H1 (cell line): ENCODE measurements around the gene ZNF775. TPM values are rescaled to one million over a fixed set of nuclear protein-coding genes. Genes with fewer than 3 reads are reported as not detected.

ENCODE experiments used
- CTCF ChIA-PET: fragments of 300-600 bp; sonication (Branson Sonifier 250); formaldehyde crosslinking; loops from one replicate; lab custom pipeline; 2021; ENCODE audit not compliant: partially characterized antibody; lab: Charles Lee
- POLR2A ChIA-PET: fragments of 300-600 bp; sonication (Branson Sonifier 250); formaldehyde crosslinking; loops from one replicate; lab custom pipeline; 2021; ENCODE audit warnings: inconsistent platforms; ENCODE audit not compliant: partially characterized antibody; lab: Charles Lee
- DNase-seq, 2 experiments: peaks; one replicate each; pipeline versions ENCODE4 v3.0.0 to v3.0.0-alpha.2; 2010 to 2022; ENCODE audit warnings: low spot score in 2 of 2, low read depth in 1 of 2, mixed read lengths in 1 of 2
- FAIRE-seq: peaks from 2 replicates; lab custom pipeline; 2011; peaks lifted over from hg19 to GRCh38; lab: Jason Lieb, UNC
- H2AFZ ChIP-seq: 2 replicates; pipeline ENCODE4 v1.8.1; 2012; ENCODE audit warnings: low read length, inconsistent platforms
- H2AK5ac ChIP-seq: 2 replicates; pipeline ENCODE4 v1.6.1; 2013; ENCODE audit warnings: low read depth, low read length
- H2BK120ac ChIP-seq: replicated peaks from 2 replicates; pipeline ENCODE3; 2013; ENCODE audit warnings: low read depth, low read length, inconsistent platforms
- H2BK12ac ChIP-seq: 2 replicates; pipeline ENCODE4 v1.6.1; 2013; ENCODE audit warnings: low read depth, low read length
- H2BK15ac ChIP-seq: 2 replicates; pipeline ENCODE4 v1.6.1; 2013; ENCODE audit warnings: low read length
- H2BK20ac ChIP-seq: 2 replicates; pipeline ENCODE4 v1.6.1; 2013; ENCODE audit warnings: low read length
- H2BK5ac ChIP-seq: 2 replicates; pipeline ENCODE4 v1.6.1; 2013; ENCODE audit warnings: low read depth, low read length
- H3K14ac ChIP-seq: 2 replicates; pipeline ENCODE4 v1.6.1; 2013; ENCODE audit warnings: inconsistent platforms; ENCODE audit not compliant: insufficient read length
- H3K18ac ChIP-seq: 2 replicates; pipeline ENCODE4 v1.6.1; 2013; ENCODE audit warnings: low read length; ENCODE audit errors: extremely low read depth
- H3K23ac ChIP-seq: 2 replicates; pipeline ENCODE4 v1.6.1; 2013; ENCODE audit warnings: inconsistent platforms; ENCODE audit not compliant: insufficient read length
- H3K23me2 ChIP-seq: 2 replicates; pipeline ENCODE4 v1.6.1; 2013; ENCODE audit warnings: low read depth, low read length
- H3K27ac ChIP-seq: 2 replicates; pipeline ENCODE4 v1.6.1; 2011; ENCODE audit warnings: low read depth, low read length, inconsistent platforms
- H3K27me3 ChIP-seq, 4 experiments: replicated peaks in 1 of 4; 1 replicate in 1 of 4; 2 replicates in 3 of 4; pipeline versions ENCODE4 v1.6.1 to v1.8.1; 2011 to 2013; ENCODE audit warnings: low read length in 3 of 4, mild to moderate bottlenecking in 3 of 4, inconsistent platforms in 2 of 4, mixed read lengths in 2 of 4, moderate library complexity in 1 of 4; ENCODE audit not compliant: control insufficient read depth in 3 of 4, insufficient read depth in 3 of 4; ENCODE audit errors: extremely low read depth in 1 of 4
- H3K36me3 ChIP-seq, 4 experiments: 2 replicates each; pipeline versions ENCODE4 v1.6.1 to v1.8.1; 2011 to 2013; ENCODE audit warnings: mild to moderate bottlenecking in 4 of 4, low read length in 3 of 4, moderate library complexity in 2 of 4, control low read depth in 1 of 4, inconsistent platforms in 1 of 4; ENCODE audit not compliant: insufficient read depth in 4 of 4, control insufficient read depth in 2 of 4
- H3K4ac ChIP-seq: replicated peaks from 2 replicates; pipeline ENCODE3; 2013; ENCODE audit warnings: low read length, low read depth, mixed read lengths, inconsistent platforms; ENCODE audit not compliant: insufficient read length
- H3K4me1 ChIP-seq, 4 experiments: replicated peaks in 1 of 4; 1 replicate in 1 of 4; 2 replicates in 3 of 4; pipeline versions ENCODE4 v1.6.1 to v1.8.1; 2011 to 2013; ENCODE audit warnings: low read length in 3 of 4, inconsistent platforms in 2 of 4, mixed read lengths in 1 of 4; ENCODE audit not compliant: insufficient read depth in 4 of 4, control insufficient read depth in 3 of 4
- H3K4me2 ChIP-seq, 2 experiments: 2 replicates each; pipeline versions ENCODE4 v1.6.1 to v1.8.1; 2011 to 2013; ENCODE audit warnings: low read depth in 2 of 2, low read length in 2 of 2, control low read depth in 1 of 2, inconsistent platforms in 1 of 2, mild to moderate bottlenecking in 1 of 2; ENCODE audit not compliant: insufficient read depth in 1 of 2
- H3K4me3 ChIP-seq, 4 experiments: fragments of 200-600, 300-600 bp in 1 of 4; sonication (generic), shearing (Covaris generic), sonication (Bioruptor Twin) in 1 of 4; 2 replicates each; pipeline versions ENCODE4 v1.5.1 to v1.8.1; 2011 to 2016; ENCODE audit warnings: low read length in 4 of 4, low read depth in 3 of 4, control low read depth in 2 of 4, inconsistent platforms in 2 of 4, mild to moderate bottlenecking in 2 of 4, mixed read lengths in 1 of 4, moderate library complexity in 1 of 4; ENCODE audit not compliant: insufficient read depth in 2 of 4; ENCODE audit errors: extremely low read depth in 1 of 4
- H3K56ac ChIP-seq: replicated peaks from 2 replicates; pipeline ENCODE3; 2013; ENCODE audit warnings: low read depth, mild to moderate bottlenecking, mixed read lengths, low read length, inconsistent platforms; ENCODE audit not compliant: insufficient read length
- H3K79me1 ChIP-seq: 2 replicates; pipeline ENCODE4 v1.6.1; 2013; ENCODE audit warnings: low read depth, low read length, control low read depth
- H3K79me2 ChIP-seq, 2 experiments: 2 replicates each; pipeline versions ENCODE4 v1.6.1 to v1.8.1; 2012 to 2013; ENCODE audit warnings: low read length in 2 of 2, mild to moderate bottlenecking in 2 of 2, inconsistent platforms in 1 of 2; ENCODE audit not compliant: insufficient read depth in 2 of 2, control insufficient read depth in 1 of 2
- H3K9ac ChIP-seq, 4 experiments: replicated peaks in 1 of 4; 1 replicate in 1 of 4; 2 replicates in 3 of 4; pipeline versions ENCODE4 v1.6.1 to v1.8.1; 2011 to 2013; ENCODE audit warnings: low read depth in 3 of 4, low read length in 3 of 4, control low read depth in 2 of 4, mild to moderate bottlenecking in 2 of 4, moderate library complexity in 2 of 4, inconsistent platforms in 1 of 4; ENCODE audit errors: extremely low read depth in 1 of 4
- H3K9me3 ChIP-seq, 2 experiments: 2 replicates each; pipeline versions ENCODE4 v1.6.1 to v1.8.1; 2012 to 2013; ENCODE audit warnings: mild to moderate bottlenecking in 2 of 2, moderate library complexity in 2 of 2, control low read depth in 1 of 2, inconsistent platforms in 1 of 2, low read depth in 1 of 2, low read length in 1 of 2, mixed read lengths in 1 of 2; ENCODE audit not compliant: insufficient read depth in 2 of 2
- H4K20me1 ChIP-seq, 2 experiments: replicated peaks in 1 of 2; 2 replicates each; pipeline versions ENCODE3 to v1.8.1; 2011 to 2013; ENCODE audit warnings: inconsistent platforms in 2 of 2, low read length in 2 of 2, mild to moderate bottlenecking in 1 of 2; ENCODE audit not compliant: insufficient read depth in 2 of 2, control insufficient read depth in 1 of 2
- H4K5ac ChIP-seq: 2 replicates; pipeline ENCODE4 v1.6.1; 2013; ENCODE audit warnings: low read length, low read depth, mixed read lengths, inconsistent platforms; ENCODE audit not compliant: insufficient read length
- H4K8ac ChIP-seq: 2 replicates; pipeline ENCODE4 v1.8.0; 2013; ENCODE audit warnings: mild to moderate bottlenecking, moderate library complexity, low read length, inconsistent platforms; ENCODE audit not compliant: insufficient read depth; ENCODE audit errors: extremely low read depth
- H4K91ac ChIP-seq: replicated peaks from 2 replicates; pipeline ENCODE3; 2013; ENCODE audit warnings: low read length, mixed read lengths, inconsistent platforms; ENCODE audit not compliant: insufficient read length
- BACH1 ChIP-seq: IDR thresholded peaks from 2 replicates; pipeline ENCODE4 v1.6.1; 2012; ENCODE audit warnings: low read length, improper control_type of control experiment
- CBX5 ChIP-seq: fragments of 300-800, 300-1000 bp; sonication (generic); IDR thresholded peaks from 2 replicates; pipeline ENCODE4 v1.7.1; 2016; ENCODE audit warnings: antibody characterized with exemption, low read length, low read depth
- GTF2F1 ChIP-seq: IDR thresholded peaks from 2 replicates; pipeline ENCODE4 v1.6.1; 2012; ENCODE audit warnings: low read depth, low read length, improper control_type of control experiment, borderline replicate concordance
- JUN ChIP-seq: IDR thresholded peaks from 2 replicates; pipeline ENCODE4 v1.6.1; 2011; ENCODE audit warnings: low read depth, mild to moderate bottlenecking, improper control_type of control experiment, low read length
- JUND ChIP-seq: IDR thresholded peaks from 2 replicates; pipeline ENCODE4 v1.6.1; 2011; ENCODE audit warnings: mild to moderate bottlenecking, improper control_type of control experiment, low read length
- MAFK ChIP-seq: IDR thresholded peaks from 2 replicates; pipeline ENCODE4 v1.6.1; 2012; ENCODE audit warnings: low read depth, mild to moderate bottlenecking, improper control_type of control experiment, low read length
- SRF ChIP-seq: IDR thresholded peaks from 2 replicates; pipeline ENCODE4 v1.6.1; 2011; ENCODE audit warnings: mild to moderate bottlenecking, low read depth, low read length, moderate library complexity
- TAF1 ChIP-seq: IDR thresholded peaks from 2 replicates; pipeline ENCODE4 v1.6.1; 2011; ENCODE audit warnings: mild to moderate bottlenecking, low read depth, low read length
- WGBS, 2 experiments: shearing (Covaris generic) in 1 of 2; methylation state at CpG; one replicate each; pipeline versions ENCODE4 v1.1.6 to v1.1.7; 2013 to 2015; ENCODE audit warnings: low lambda C conversion rate in 2 of 2, mixed read lengths in 2 of 2, inconsistent platforms in 1 of 2, low coverage in 1 of 2, missing lambda C conversion rate in 1 of 2; ENCODE audit not compliant: insufficient replicate concordance in 2 of 2, insufficient coverage in 1 of 2, insufficient read length in 1 of 2; ENCODE audit errors: extremely low coverage in 1 of 2, missing lambda C conversion rate in 1 of 2; 5-methylcytosine and 5-hydroxymethylcytosine counted together
- polyA plus RNA-seq, 7 experiments: library from polyadenylated mRNA; depleted of rRNA in 3 of 7; stranded (reverse) in 5 of 7; unstranded in 2 of 7; fragments of >200 nt in 5 of 7; fragments of 200-250 nt in 2 of 7; gene quantifications; 1 replicate in 5 of 7; 2 replicates in 1 of 7; 4 replicates in 1 of 7; pipeline versions ENCODE4 v1.2.1 to v1.2.3, GENCODE V29; 2011 to 2013; ENCODE audit warnings: missing spikeins in 2 of 7, mixed read lengths in 2 of 7
- total RNA-seq: library from RNA; stranded (reverse); fragmentation: NEBNext Ultra II Directional; extraction: Animal tissue kit (Norgen Biotek cat#: 25700); gene quantifications from 2 replicates; pipeline ENCODE4 v1.2.1, GENCODE V29; 2021
- TF ChIP-seq, protein P1 (sequence below): IDR thresholded peaks from 2 replicates; pipeline ENCODE4 v1.6.1; 2011; ENCODE audit warnings: low read depth, mild to moderate bottlenecking, low read length; ENCODE audit not compliant: insufficient read depth

ZNF775 gene
- total and polyA plus RNA-seq, 2 of the 8 experiments (the other 6 are each of a cell fraction or from before 2014, with no cell fraction given) = 13.6 to 21.5 TPM

DNA sequence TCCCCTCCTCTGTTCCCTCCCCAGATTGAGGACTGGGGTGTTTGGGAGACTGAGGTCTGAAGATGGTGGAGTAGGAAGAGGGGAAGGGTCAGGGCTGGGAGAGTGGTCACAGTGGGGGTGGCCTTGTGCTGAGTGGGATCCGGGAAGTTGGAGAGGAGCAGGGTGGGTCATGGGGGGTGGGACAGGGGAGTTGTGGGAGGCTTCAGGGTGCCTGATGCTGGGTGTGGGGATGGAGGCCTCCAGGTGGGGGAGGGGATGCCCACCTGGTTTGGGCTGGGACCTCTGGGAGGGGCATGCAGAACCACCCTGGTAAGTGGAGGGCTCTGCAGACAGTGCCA lies 2.6 kb downstream of the ZNF775 start:
- Histone ChIP-seq H3K4ac (peak overlapping the region; percentile 19), H2BK5ac (peak overlapping the region; percentile 85), H2BK12ac (0 out of 2 replicates have a peak overlapping the region, but pooled peaks have one; percentile 87), H4K8ac (no peak overlapping the region), H3K56ac (no peak overlapping the region), H3K36me3 (peaks cover 0 to 15% (median 0%) of the 10 kb centered on the region in 4 experiments; a peak in 2 of 8 replicates), H2AFZ (no peak overlapping the region), H3K4me3 (no peak overlapping the region), H2BK120ac (no peak overlapping the region), H2BK15ac (0 out of 2 replicates have a peak overlapping the region, but pooled peaks have one; percentile 16), H4K91ac (peak overlapping the region; percentile 46), H3K79me2 (peaks cover 0 to 64% of the 10 kb centered on the region in 2 experiments), H3K9ac (no peak overlapping the region; a peak in 1 of 7 replicates), H3K4me1 (peaks cover 34 to 63% (median 44%) of the 10 kb centered on the region in 4 experiments), H3K23ac (no peak overlapping the region), H4K5ac (peak overlapping the region; percentile 30), H4K20me1 (no peaks in the 10 kb centered on the region), H3K27me3 (no peaks in the 10 kb centered on the region), H3K18ac (peak overlapping the region; percentile 21; the same call in 1 of the 2 replicates), H3K14ac (no peak overlapping the region), H2BK20ac (no peak overlapping the region), H3K4me2 (peak overlapping the region in 1 of 2 experiments; percentile 94; a peak in 2 of 4 replicates), H2AK5ac (peak overlapping the region; percentile 66; the same call in 1 of the 2 replicates), H3K9me3 (no peaks in the 10 kb centered on the region), H3K79me1 (peaks cover 18% of the 10 kb centered on the region), H3K27ac (no peak overlapping the region), H3K23me2 (peaks cover 11% of the 10 kb centered on the region)
- FAIRE-seq (no peak), DNase-seq (no peak)
- no CpG with 5 or more reads among the region's 1 CpG for WGBS, 2 experiments
- TF ChIP-seq MAFK (no peak), TAF1 (no peak), JUN (no peak), CBX5 (no peak), SRF (no peak), GTF2F1 (no peak), JUND (no peak), BACH1 (no peak)
- TF ChIP-seq, protein P1, sequence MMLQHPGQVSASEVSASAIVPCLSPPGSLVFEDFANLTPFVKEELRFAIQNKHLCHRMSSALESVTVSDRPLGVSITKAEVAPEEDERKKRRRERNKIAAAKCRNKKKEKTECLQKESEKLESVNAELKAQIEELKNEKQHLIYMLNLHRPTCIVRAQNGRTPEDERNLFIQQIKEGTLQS = no peak
- ChIA-PET POLR2A (interaction anchor here (1.0 to 9.0 kb wide), 4 partner anchors 8 to 47 kb away, joined by 3 to 170 read pairs (median 60); partner anchors contain the start of gene REPIN1), CTCF (no interaction called here)
